Amniotic stem cell (primary cell): ENCODE measurements around the gene RNU11.
"Not testable (repeated sequence)": the region's sequence is repeated elsewhere in the genome, so short reads cannot be mapped to it uniquely, and the experiment has no call there.

Experiments used
- DNase-seq: peaks from one replicate; lab custom pipeline; 2025; lab: John Stamatoyannopoulos, UW

Gene RNU11

DNA sequence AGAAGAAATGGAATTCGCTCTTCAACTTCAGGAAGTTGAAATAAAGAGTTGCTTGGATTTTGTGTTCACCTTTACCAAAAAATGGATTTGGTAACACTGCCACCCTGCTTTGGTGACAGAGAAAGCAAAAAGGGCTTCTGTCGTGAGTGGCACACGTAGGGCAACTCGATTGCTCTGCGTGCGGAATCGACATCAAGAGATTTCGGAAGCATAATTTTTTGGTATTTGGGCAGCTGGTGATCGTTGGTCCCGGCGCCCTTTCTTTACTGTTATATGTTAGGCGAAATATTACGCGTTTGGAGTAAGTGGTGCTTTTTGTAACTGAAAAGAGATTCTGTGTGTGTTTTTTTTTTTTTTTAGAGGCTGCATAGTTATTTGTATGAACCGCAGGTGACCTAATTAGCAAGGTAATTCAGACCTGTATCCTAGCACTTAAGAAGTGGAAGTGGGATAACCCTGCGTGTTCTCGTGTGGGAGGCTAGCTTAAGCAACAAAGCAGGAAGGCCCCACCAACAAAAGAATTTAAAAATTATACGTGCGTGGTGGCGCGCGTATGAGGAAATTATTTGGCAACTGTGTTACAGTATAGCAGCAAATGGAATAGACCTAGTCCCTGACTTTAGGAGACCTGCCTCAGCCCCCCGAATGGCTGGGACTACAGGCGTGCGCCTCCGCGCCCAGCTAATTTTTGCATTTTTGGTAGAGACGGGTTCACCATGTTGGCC is at the start of gene RNU11:
RNU11 (plus strand) TSS at position 127 of the 725 bp plus-strand sequence.
- peak; percentile 99 for DNase-seq

DNA sequence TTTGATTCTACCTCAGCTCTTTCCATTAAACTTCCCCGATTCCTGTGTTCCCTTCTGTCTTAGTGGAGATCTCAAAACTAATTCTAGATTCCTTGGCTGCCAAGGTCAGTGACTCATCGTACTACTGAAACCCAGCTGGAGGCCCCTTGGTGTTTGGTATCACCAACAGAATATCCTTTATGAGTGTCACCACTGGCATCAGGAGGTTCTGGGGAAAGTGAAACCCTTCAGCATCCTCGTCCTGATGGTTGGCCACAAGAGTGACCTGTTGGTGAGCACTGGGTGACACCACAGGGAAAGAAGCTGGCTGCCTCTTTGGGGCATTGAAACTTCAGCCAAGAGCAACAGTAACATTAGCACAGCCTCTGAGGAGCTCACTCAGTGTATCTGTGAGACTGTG is 46.7 kb upstream of the RNU11 start:
- peak; percentile 92 for DNase-seq

DNA sequence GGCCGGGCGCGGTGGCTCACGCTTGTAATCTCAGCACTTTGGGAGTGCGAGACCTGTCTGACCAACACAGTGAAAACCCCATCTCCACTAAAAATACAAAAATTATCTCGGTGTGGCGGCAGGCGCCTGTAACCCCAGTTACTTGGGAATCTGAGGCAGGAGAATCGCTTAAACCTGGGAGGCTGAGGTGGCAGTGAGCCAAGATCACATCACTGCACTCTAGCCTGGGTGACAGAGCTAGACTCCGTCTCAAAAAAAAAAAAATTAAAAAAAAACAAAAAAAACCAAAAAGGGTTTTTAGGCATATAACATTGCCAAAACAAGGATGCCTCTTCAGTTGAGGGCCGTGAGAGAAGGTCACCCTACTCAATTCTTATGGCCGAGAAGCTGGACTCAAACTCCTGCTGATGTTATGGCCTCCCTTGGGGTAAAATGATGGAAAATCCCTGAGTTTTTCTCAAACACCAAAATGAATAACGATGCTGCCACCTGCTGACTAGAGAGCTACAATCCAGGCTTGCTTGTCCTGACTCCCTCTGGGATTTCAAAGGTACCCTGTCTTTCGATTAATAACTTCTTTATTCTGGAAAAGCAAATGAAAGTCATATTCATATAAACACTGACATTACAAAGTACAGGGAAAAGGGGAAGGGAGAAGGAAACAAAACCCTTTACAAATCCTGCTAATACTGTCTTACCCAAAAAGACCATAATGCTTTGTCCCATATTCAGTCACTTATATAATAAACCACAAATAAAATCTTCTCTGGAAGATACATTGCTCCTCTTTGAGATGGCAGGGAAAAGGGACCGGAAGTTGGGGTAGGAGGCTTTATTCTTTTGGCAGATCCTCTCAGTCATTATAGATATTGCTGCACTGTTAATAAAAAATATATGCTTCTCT is 45.6 kb upstream of the RNU11 start:
- DNase-seq, result peak; percentile 83

DNA sequence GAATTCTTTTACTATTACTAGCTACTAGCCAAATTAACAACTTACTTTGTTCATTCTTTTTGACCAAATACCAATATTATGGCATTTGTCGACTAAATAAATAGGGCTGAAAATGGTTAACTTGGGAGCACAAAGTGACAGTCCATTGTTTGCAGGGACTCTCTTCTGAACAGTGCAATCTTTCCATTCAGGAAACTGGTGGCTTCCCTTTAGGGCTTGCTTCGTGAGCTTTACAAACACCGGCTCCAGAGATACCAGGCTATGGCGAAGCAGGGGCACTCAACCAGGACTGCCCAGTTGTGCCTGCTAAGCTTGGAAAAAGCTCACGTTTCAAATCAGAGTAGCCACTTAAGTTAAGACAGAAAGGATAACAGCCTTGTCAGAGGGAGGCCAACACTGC is 44.0 kb upstream of the RNU11 start:
- no peak for DNase-seq

DNA sequence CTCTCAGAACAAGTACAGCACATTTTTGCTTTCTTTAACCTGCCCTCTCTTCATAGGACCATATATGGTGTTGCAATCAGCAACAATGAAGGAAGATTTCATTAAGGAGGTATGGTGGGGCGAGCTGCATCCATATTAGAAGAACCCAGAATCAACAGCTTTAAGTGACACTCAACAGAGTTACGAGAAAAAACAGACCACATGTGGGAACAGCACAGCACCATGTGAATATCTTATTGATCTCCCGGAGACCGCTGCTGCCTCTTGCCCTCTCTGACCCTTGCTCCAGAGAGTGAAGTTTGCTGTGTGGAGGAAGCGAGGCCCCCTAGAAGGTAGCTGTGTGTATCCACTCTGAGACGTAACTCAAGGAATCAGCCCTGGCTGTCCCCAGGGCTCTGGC is 43.4 kb upstream of the RNU11 start:
- no peak for DNase-seq

DNA sequence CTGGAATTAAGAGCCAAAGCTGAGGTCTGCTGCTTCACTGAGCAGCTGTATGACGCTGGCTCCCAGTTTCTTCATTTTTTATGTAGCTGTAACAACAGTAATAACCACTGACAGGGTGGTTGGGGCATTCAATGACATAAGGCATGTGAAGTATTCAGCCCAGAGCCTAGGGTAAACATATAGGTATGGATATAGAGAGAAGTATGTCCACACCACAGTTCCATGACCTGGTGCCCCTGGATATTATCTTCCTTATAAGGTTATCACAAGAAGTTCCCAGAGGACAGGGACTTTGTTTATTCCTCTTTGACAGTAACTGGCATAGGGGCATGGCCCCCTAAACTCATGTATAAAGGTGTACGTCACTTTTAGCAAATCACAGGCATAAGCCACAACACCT is 41.6 kb upstream of the RNU11 start:
- DNase-seq, result no peak

DNA sequence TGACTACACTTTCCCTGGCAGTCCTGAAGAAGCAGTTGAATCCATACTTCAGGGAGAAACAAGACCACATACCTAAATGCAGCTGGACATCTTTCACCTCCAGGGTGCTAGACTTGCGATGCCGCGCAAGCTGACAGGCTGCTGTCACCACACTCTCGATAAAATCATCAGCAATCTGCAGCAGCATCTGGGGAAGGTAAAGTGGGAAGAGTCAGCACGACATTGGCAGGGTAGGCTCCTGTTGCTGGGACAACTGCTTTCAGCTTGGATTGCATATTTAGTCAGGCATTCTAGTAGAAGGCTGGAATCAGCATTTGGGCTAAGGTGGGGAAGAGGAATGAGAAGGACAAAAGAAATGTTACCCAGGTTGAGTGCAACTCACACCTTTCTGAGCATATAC is 35.2 kb upstream of the RNU11 start:
- no peak for DNase-seq

DNA sequence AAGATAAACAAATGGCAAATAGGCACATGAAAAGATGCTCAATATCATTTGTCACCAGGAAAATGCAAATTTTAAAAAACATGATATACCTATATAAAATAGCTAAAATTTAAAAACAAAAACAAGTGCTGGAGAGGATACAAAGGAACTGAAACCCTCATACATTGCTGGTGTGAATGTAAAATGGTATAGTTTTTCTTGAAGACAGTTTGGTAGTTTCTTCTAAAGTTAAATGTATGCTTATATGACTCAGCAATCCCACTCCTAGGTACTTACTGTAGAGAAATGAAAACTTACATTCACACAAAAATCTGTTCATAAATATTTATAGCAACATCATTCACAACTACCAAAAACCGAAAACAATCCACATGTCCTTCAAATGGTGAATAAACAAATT is 16.7 kb upstream of the RNU11 start:
- no peak for DNase-seq

DNA sequence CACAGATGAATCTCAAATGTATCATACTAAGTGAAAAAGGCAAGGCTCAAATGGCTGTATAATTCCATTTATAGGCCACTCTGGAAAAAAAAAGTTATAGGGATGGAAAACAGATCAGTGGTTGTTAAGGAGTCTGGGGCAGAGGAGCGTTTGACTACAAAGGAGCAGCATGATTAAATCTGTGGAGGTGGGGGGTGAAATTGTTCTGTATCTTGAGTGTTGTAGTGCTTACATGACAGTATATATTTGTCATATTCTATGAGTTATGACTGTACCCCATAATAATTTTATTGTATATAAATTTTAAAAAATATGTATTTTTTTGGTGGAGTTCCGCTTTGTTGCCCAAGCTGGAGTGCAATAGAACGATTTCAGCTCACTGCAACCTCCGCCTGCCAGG is 15.8 kb upstream of the RNU11 start:
- DNase-seq, result no peak

DNA sequence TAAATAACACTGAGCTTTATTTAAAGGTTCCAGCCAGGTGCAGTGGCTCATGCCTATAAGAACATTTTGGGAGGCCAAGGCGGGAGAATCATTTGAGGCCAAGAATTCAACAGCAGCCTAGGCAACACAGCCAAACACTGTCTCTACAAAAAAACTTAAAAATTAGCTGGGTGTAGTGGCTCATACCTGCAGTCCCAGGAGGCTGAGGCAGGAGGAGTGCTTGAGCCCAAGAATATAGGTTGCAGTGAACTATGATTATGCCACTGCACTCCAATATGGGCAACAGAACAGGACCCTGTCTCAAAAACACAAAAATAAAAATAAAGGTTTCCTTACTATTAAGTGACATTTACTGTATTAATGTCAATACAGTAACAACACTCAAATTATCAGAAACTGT is 7.6 kb upstream of the RNU11 start:
- no peak for DNase-seq

DNA sequence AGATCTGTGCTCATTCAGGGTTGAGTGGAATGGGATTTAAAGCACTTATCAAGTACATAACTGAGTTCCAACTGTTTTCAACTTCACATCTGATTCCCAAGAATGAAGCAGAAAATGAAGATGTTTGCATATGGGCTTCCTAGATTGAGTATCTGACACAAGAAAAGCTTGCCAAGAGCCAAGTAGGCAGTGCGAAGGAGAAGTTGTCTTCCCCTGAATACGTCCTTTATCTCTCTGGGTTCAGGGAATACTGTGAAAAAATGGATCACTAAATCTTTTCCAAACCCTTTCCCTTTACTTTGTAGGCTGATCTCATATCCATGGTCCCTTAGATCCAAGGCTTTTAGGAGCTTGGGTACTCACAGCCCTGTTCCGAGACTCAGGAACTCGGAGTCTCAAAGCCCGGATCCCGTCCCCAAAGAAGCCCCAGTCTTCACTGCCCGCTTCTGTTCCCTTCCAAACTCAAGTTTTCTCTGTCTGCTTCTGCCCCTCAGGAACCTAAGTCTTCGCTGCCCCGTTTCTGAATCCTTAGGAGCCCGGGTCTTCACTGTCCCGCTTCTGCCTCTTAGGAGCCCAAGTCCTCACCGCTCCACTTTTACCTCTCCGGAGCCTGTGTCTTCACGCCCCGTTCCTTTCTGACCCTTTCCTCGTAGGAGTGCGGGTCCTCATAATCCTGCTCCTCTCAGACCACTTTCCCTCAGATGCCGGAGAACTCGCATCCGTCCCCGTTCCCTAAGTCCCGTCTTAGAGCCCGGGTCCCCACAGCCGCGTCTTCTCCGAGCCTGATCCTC is 6.1 kb upstream of the RNU11 start:
- DNase-seq, result no peak

DNA sequence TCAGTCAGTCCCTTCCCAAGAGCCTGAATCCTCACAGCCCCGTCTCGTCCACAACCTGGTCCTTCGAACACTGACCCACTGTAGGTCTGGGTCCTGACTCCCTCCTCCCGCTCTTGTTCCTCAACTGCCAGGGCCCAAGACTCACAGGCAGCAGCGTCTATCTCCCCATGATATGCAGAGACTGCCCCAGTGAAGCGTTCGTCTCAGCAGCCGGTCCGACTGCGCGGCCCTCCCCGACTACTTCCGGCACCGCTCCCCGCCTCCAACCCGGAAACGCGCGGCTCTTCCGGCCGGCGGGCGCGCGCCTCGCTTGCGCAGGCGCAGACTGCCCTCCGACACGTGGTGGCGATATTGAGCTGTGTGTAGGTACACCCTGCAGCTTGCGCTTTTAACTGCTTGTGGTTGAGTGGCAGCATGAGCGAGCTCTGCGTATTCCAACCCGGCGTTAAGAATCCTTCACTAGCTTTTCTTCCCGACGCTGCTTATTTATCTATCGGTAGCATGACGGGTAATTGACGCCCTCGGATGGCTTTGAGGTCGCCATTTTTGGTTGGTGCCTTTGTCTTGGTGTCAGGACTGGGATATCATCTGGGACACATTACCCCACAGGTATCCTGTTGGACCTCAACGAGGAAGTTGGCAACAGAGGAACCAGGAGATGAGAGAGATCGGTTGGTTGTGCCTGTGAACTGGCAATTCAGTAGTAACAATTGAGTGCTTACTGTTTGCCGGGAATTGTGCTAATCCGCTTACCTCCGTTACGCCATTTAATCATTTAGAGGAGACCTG is 5.4 kb upstream of the RNU11 start, which contains the start of gene TAF12:
TAF12 (minus strand) TSS at position 221 of the 789 bp plus-strand sequence. CDS start 20,986 bp downstream, outside the sequence.
- DNase-seq, result peak; percentile 91

DNA sequence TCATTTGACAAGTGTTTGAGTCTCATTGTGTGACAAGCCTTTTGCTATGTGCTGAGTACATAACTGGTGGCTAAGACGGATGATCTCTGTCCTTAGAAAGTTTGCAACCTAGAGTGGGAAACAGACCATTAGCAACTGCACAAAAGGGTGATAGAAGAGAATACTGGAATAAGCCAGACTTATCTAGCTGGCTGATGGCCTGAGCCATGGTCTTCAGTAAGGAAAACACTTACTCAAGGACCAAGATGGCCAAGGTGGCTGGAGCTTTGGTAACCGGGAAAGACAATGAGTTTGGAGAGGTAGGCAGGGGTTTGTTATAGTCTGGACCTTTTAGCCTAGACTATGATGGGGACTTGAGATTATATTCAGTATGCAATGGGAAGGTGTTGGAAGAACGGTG is 3.9 kb upstream of the RNU11 start:
- no peak for DNase-seq

DNA sequence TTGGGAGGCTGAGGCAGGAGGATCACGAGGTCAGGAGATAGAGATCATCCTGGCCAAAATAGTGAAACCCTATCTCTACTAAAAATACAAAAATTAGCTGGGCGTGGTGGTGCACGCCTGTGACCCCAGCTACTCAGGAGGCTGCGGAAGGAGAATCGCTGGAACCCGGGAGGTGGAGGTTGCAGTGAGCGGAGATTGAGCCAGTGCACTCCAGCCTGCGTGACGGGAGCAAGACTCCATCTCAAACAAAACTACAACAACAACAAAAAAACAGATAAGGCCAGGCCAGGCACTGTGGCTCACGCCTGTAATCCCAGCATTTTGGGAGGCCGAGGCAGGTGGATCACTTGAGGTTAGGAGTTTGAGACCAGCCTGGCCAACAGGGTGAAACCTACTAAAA is 3.0 kb upstream of the RNU11 start:
- DNase-seq, result not testable (repeated sequence)

DNA sequence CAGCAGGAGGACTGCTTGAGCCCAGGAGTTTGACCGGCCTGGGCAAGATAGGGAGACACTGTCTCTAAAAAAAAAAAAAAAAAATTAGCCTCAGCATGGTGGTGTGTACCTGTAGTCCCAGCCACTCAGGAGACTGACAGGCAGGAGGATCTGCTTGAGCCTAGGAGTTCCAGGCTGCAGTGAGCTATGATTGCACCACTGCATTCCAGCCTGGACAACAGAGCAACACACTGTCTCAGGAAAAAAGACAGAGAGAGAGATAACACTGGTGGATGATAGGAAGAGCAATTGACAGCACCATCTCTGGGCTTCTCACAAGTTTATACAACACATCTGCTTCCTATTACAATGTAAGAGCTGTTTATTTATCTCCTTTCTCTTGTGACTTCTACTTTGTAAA is 2.4 kb upstream of the RNU11 start:
- DNase-seq, result no peak

DNA sequence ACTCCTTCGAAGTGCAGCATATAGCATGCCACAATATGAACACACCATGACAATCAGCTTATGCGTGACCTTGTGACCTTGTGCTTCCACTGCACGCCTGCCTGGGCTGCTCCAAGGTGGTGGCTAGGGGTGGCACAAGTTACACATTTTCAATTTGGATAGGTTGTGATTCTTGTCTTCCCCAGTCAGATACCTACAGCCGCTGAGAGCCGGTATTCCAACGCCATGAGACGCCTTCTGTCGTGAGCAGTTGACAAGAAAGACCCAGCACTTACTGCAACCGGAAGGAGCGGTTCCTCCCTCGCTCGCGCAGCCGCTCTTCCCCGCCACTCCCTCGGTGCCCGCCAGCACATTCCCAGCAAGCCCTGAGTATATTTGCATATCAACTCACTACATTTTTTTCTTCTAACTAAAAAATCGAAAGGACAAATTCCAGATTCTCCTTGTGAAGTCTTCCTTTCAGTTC is 359 bp upstream of the RNU11 start:
- peak; percentile 74 for DNase-seq

DNA sequence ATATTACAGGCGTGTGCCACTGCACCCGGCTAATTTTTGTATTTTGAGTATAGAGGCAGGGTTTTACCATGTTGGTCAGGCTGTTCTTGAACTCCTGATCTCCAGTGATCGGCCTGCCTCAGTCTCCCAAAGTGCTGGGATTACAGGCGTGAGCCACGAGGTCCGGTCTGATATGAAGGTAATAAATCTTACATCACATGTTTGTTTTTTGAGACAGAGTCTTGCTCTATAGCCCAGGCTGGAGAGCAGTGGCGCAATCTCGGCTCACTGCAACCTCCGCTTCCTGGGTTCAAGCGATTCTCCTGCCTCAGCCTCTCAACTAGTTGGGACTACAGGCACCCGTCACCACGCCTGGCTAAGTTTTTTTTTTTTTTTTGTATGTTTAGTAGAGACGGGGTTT is 4.7 kb downstream of the RNU11 start:
- DNase-seq, result not testable (repeated sequence)

DNA sequence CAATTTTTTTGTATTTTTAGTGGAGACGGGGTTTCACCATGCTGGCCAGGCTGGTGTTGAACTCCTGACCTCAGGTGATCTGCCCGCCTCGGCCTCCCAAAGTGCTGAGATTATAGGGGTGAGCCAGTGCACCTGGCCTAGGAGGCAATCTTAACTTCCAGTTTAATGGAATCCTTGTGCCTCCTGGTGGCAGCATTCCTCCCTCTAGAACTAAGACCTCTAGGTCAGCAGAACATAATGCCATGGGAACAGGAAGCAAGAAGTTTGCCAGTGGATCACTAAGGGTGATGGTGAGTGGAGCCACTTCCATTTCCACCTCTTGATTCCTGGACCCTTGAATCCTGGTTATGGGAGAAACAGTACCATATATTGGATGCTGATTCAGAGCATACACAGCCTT is 5.5 kb downstream of the RNU11 start:
- not testable (repeated sequence) for DNase-seq

DNA sequence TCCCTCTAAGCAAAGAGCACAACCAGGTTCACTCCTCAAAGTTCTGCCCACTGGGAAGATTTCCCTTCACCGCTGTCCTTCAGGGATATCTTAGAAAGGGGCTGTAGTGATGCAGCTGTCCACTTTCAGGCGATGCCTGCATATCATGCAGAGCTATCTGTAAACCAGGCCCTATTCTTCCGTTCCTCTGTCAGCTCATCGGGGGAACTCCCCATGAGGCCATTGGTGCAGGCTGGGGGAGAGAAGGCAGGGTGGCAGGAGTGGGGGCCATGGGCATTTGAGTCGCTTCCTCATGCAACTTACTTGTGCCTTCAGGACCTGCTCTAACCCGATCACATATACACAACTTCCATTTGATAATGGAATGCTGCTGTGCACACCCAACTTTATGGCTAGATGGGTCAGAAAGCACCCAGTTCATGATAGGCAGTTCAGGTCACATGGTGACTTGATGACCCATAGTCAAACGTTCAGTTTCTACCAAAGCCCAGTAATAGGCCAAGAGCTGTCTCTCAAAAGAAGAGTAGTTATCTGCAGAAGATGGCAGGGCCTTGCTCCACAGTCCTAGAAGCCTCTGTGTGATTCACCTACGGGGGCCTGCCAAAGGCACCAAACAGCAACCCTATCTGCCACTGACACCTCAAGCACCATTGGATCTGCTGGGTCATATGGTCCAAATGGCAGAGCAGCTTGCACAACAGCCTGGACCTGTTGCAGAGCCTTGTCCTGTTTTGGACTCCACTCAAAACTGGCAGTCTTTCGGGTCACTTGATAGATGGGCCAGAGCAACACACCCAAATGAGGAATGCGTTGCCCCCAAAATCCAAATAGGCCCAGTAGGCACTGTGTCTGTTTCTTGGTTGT is 7.3 kb downstream of the RNU11 start:
- DNase-seq, result not testable (repeated sequence)

DNA sequence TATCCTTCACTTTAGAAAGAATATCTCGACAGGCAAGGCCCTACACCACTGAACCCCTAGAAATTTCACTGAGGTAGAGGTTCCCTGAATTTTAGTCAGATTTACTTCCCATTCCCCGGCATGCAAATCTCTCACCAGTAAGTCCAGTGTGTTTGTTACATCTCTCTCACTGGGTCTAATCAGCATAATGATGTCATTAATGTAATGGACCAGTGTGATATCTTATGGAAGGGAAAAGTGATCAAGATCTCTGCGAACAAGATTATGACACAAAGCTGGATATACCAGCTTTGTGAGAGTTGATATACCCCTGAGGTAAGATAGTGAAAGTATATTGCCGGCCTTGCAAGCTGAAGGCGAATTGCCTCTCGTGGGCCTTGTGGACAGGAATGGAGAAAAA is 7.9 kb downstream of the RNU11 start:
- no peak for DNase-seq
